SK-N-SH (cell line): ENCODE measurements around the gene TMEM9. TPM values are rescaled to one million over a fixed set of nuclear protein-coding genes. Genes with fewer than 3 reads are reported as not detected.

Source experiments
- CTCF ChIA-PET: fragments of 300-600, 350-600 bp; formaldehyde crosslinking; extraction: SDS; loops from one replicate; lab custom pipeline; 2021; lab: Yijun Ruan, JAX
- POLR2A ChIA-PET: fragments of 350-600 bp; sonication (Branson Sonifier 250); formaldehyde crosslinking; extraction: SDS; loops from one replicate; lab custom pipeline; 2020; ENCODE audit warnings: antibody characterized with exemption, inconsistent platforms; lab: Yijun Ruan, JAX
- DNase-seq: peaks from one replicate; pipeline ENCODE4 v3.0.0; 2012
- H2AFZ ChIP-seq: fragments of 200-600 bp; sonication (generic); 2 replicates; pipeline ENCODE4 v1.8.1; 2016; ENCODE audit warnings: antibody characterized with exemption, mild to moderate bottlenecking, low read depth
- H3F3A ChIP-seq: fragments of 200-600 bp; sonication (generic); replicated peaks from 2 replicates; pipeline ENCODE3; 2016; ENCODE audit warnings: antibody characterized with exemption, mild to moderate bottlenecking; ENCODE audit not compliant: insufficient read depth
- H3K27ac ChIP-seq, 2 experiments: fragments of 200-500 bp in 1 of 2; fragments of 200-600 bp in 1 of 2; sonication (Bioruptor generic) in 1 of 2; sonication (generic), shearing (Covaris generic) in 1 of 2; 2 replicates each; pipeline versions ENCODE4 v1.5.1 to v1.6.1; 2014 to 2016; ENCODE audit warnings: low read depth in 2 of 2, inconsistent platforms in 1 of 2, low read length in 1 of 2, mild to moderate bottlenecking in 1 of 2, mixed read lengths in 1 of 2
- H3K27me3 ChIP-seq: fragments of 200-600 bp; sonication (generic), shearing (Covaris generic); 2 replicates; pipeline ENCODE4 v1.6.1; 2016; ENCODE audit warnings: mixed run types; ENCODE audit not compliant: insufficient read depth
- H3K36me3 ChIP-seq, 2 experiments: fragments of 200-500 bp in 1 of 2; fragments of 200-600 bp in 1 of 2; sonication (Bioruptor generic) in 1 of 2; sonication (generic) in 1 of 2; replicated peaks in 1 of 2; 2 replicates each; pipeline versions ENCODE3 to v1.5.1; 2014 to 2016; ENCODE audit warnings: low read length in 1 of 2, mild to moderate bottlenecking in 1 of 2; ENCODE audit not compliant: insufficient read depth in 2 of 2, control insufficient read depth in 1 of 2
- H3K4me1 ChIP-seq, 2 experiments: fragments of 200-500 bp in 1 of 2; fragments of 200-600 bp in 1 of 2; sonication (Bioruptor generic) in 1 of 2; sonication (generic), shearing (Covaris generic) in 1 of 2; 2 replicates each; pipeline versions ENCODE4 v1.5.1 to v1.6.1; 2014 to 2016; ENCODE audit warnings: low read depth in 1 of 2, low read length in 1 of 2, mixed run types in 1 of 2; ENCODE audit not compliant: insufficient read depth in 2 of 2, control insufficient read depth in 1 of 2
- H3K4me2 ChIP-seq: fragments of 200-600 bp; sonication (generic), shearing (Covaris generic); 2 replicates; pipeline ENCODE4 v1.6.1; 2017; ENCODE audit warnings: mixed run types
- H3K4me3 ChIP-seq, 2 experiments: fragments of 200-500 bp in 1 of 2; fragments of 200-600 bp in 1 of 2; sonication (Bioruptor generic) in 1 of 2; sonication (generic), shearing (Covaris generic) in 1 of 2; 2 replicates each; pipeline versions ENCODE4 v1.5.1 to v1.8.1; 2014 to 2016; ENCODE audit warnings: low read depth in 2 of 2, inconsistent platforms in 1 of 2, low read length in 1 of 2, mild to moderate bottlenecking in 1 of 2, mixed read lengths in 1 of 2, moderate library complexity in 1 of 2
- H3K79me2 ChIP-seq: fragments of 200-600 bp; sonication (generic); 2 replicates; pipeline ENCODE4 v1.8.1; 2017; ENCODE audit warnings: mild to moderate bottlenecking; ENCODE audit not compliant: insufficient read depth
- H3K9ac ChIP-seq: fragments of 200-600 bp; sonication (generic); 2 replicates; pipeline ENCODE4 v1.6.1; 2017; ENCODE audit warnings: mixed run types
- H3K9me2 ChIP-seq: fragments of 200-600 bp; sonication (generic); 2 replicates; pipeline ENCODE4 v1.6.1; 2017; ENCODE audit warnings: mixed run types
- H3K9me3 ChIP-seq: fragments of 200-600 bp; sonication (generic); 2 replicates; pipeline ENCODE4 v1.6.1; 2017; ENCODE audit warnings: mixed run types, mild to moderate bottlenecking, moderate library complexity
- H4K20me1 ChIP-seq: fragments of 200-600 bp; sonication (generic); 2 replicates; pipeline ENCODE4 v1.6.1; 2017; ENCODE audit warnings: mild to moderate bottlenecking, mixed run types; ENCODE audit not compliant: insufficient read depth
- CHD2 ChIP-seq: fragments of 150-350 bp; IDR thresholded peaks from 2 replicates; pipeline ENCODE4 v1.6.1; 2018; ENCODE audit warnings: low read length; ENCODE audit not compliant: partially characterized antibody
- ELF1 ChIP-seq: IDR thresholded peaks from 2 replicates; pipeline ENCODE4 v1.4.0; 2012
- EZH2phosphoT487 ChIP-seq: fragments of 200-600 bp; sonication (generic); IDR thresholded peaks from 2 replicates; pipeline ENCODE4 v1.6.1; 2017; ENCODE audit warnings: low read depth, mixed run types, mild to moderate bottlenecking, antibody characterized with exemption, moderate library complexity, borderline replicate concordance
- FOXJ3 ChIP-seq: sonication (generic); formaldehyde crosslinking; IDR thresholded peaks from 2 replicates; pipeline ENCODE4 v1.5.1; 2020; ENCODE audit warnings: mild to moderate bottlenecking, missing genetic modification reagents
- GABPA ChIP-seq: IDR thresholded peaks from 2 replicates; pipeline ENCODE4 v1.4.0; 2012; ENCODE audit warnings: low read depth, mild to moderate bottlenecking
- GATA2 ChIP-seq: sonication (generic); formaldehyde crosslinking; IDR thresholded peaks from 2 replicates; pipeline ENCODE4 v1.5.0; 2020; ENCODE audit warnings: mild to moderate bottlenecking, missing genetic modification reagents
- IRF3 ChIP-seq: fragments of 150-350 bp; IDR thresholded peaks from 2 replicates; pipeline ENCODE4 v1.6.1; 2016; ENCODE audit warnings: mild to moderate bottlenecking, low read depth, low read length
- MXI1 ChIP-seq: IDR thresholded peaks from 2 replicates; pipeline ENCODE4 v1.6.1; 2012; ENCODE audit warnings: mild to moderate bottlenecking, low read depth, low read length, improper control_type of control experiment
- NFIC ChIP-seq: IDR thresholded peaks from 2 replicates; pipeline ENCODE4 v1.4.0; 2012; ENCODE audit warnings: borderline replicate concordance
- NRF1 ChIP-seq: IDR thresholded peaks from 2 replicates; pipeline ENCODE4 v1.6.1; 2012; ENCODE audit warnings: low read depth, mild to moderate bottlenecking, low read length
- POLR2AphosphoS5 ChIP-seq: IDR thresholded peaks from 2 replicates; pipeline ENCODE4 v1.6.1; 2012; ENCODE audit warnings: low read depth, low read length
- RCOR1 ChIP-seq: fragments of 150-350 bp; IDR thresholded peaks from 2 replicates; pipeline ENCODE4 v1.6.1; 2017; ENCODE audit warnings: antibody characterized with exemption, low read length
- RFX5 ChIP-seq: IDR thresholded peaks from 2 replicates; pipeline ENCODE4 v1.6.1; 2012; ENCODE audit warnings: mild to moderate bottlenecking, improper control_type of control experiment, low read length
- RXRA ChIP-seq: IDR thresholded peaks from 2 replicates; pipeline ENCODE4 v1.4.0; 2012; ENCODE audit warnings: low read depth, mild to moderate bottlenecking, borderline replicate concordance
- SIN3A ChIP-seq: IDR thresholded peaks from 2 replicates; pipeline ENCODE4 v1.6.1; 2012; ENCODE audit warnings: low read depth, mild to moderate bottlenecking, low read length, moderate library complexity, borderline replicate concordance
- SMC3 ChIP-seq: IDR thresholded peaks from 2 replicates; pipeline ENCODE4 v1.6.1; 2012; ENCODE audit warnings: low read depth, low read length, improper control_type of control experiment
- TAF1 ChIP-seq: IDR thresholded peaks from 2 replicates; pipeline ENCODE4 v1.6.1; 2012; ENCODE audit warnings: low read depth, mild to moderate bottlenecking, low read length, moderate library complexity, borderline replicate concordance
- TCF12 ChIP-seq: IDR thresholded peaks from 2 replicates; pipeline ENCODE4 v1.4.0; 2012
- USF1 ChIP-seq: IDR thresholded peaks from 2 replicates; pipeline ENCODE4 v1.4.0; 2012; ENCODE audit warnings: low read depth, borderline replicate concordance
- USF2 ChIP-seq: fragments of 150-350 bp; IDR thresholded peaks from 2 replicates; pipeline ENCODE4 v1.6.1; 2017; ENCODE audit warnings: antibody characterized with exemption, low read length, low read depth, borderline replicate concordance
- ZBTB33 ChIP-seq: IDR thresholded peaks from 2 replicates; pipeline ENCODE4 v1.4.0; 2012; ENCODE audit warnings: low read depth, borderline replicate concordance
- WGBS: methylation state at CpG from one replicate; pipeline ENCODE4 v1.1.6; 2017; ENCODE audit warnings: low lambda C conversion rate; 5-methylcytosine and 5-hydroxymethylcytosine counted together
- polyA plus RNA-seq, 3 experiments: library from polyadenylated mRNA; depleted of rRNA; stranded (reverse); fragments of >200 nt; gene quantifications; 2 replicates each; pipeline ENCODE4 v1.2.3, GENCODE V29; 2012

TMEM9 gene
- polyA plus RNA-seq, 1 of the 3 experiments (the other 2 are of a cell fraction) = 126 TPM

GRCh38 chr1:201139306-201139705, 15.0 kb downstream of the TMEM9 start:
- Histone ChIP-seq H4K20me1 (peaks cover 9% of the 10 kb centered on the region; the same call in 1 of the 2 replicates), H3K9me2 (no peaks in the 10 kb centered on the region), H3K9ac (no peak overlapping the region), H3K27me3 (no peaks in the 10 kb centered on the region), H3K4me1 (peaks cover 19 to 32% of the 10 kb centered on the region in 2 experiments; a peak in 2 of 4 replicates), H2AFZ (no peak overlapping the region), H3K79me2 (no peaks in the 10 kb centered on the region), H3K4me2 (no peak overlapping the region), H3K27ac (no peak overlapping the region; a peak in 1 of 4 replicates), H3K4me3 (no peak overlapping the region), H3K36me3 (peaks cover 17 to 82% of the 10 kb centered on the region in 2 experiments), H3F3A (peaks cover 19% of the 10 kb centered on the region), H3K9me3 (no peaks in the 10 kb centered on the region)
- ChIA-PET CTCF (interaction anchor here (1.3 kb wide), 1 partner anchor 373 kb away, joined by 3 read pairs; no protein-coding TSS in a partner anchor), POLR2A (no interaction called here)
- DNase-seq = no peak
- 93% methylated on average over 5 of the region's 5 CpGs for WGBS
- TF ChIP-seq RXRA = no peak
- TF ChIP-seq ELF1 = no peak
- TF ChIP-seq MXI1 = no peak

GRCh38 chr1:201138311-201138840, 15.9 kb downstream of the TMEM9 start:
- no peak overlapping the region for H3K4me3 ChIP-seq
- no peaks in the 10 kb centered on the region for H3K79me2 ChIP-seq
- H3K9ac ChIP-seq = no peak overlapping the region
- no peaks in the 10 kb centered on the region for H3K9me3 ChIP-seq
- H3K27me3 ChIP-seq = no peaks in the 10 kb centered on the region
- H3K4me1 ChIP-seq = peaks cover 19 to 25% of the 10 kb centered on the region in 2 experiments; a peak in 2 of 4 replicates
- peak overlapping the region in 1 of 2 experiments; percentile 76; a peak in 1 of 4 replicates for H3K27ac ChIP-seq
- H3K4me2 ChIP-seq = peak overlapping the region; percentile 44; the same call in 1 of the 2 replicates
- POLR2A ChIA-PET = interaction anchor here (0.9 kb wide), 1 partner anchor 16 kb away, joined by 3 read pairs; the partner anchor contains the start of gene TMEM9
- TF ChIP-seq RCOR1 (no peak), ZBTB33 (no peak), SMC3 (no peak), TCF12 (no peak), ELF1 (no peak), EZH2phosphoT487 (no peak), NFIC (no peak), GABPA (no peak), CHD2 (no peak), NRF1 (no peak), USF1 (no peak), RFX5 (no peak), POLR2AphosphoS5 (no peak), FOXJ3 (no peak), IRF3 (no peak), TAF1 (no peak), MXI1 (no peak), GATA2 (CRISPR knock-in tag) (no peak), USF2 (no peak), SIN3A (no peak)
- 97% methylated on average over 4 of the region's 6 CpGs for WGBS
- peaks cover 9% of the 10 kb centered on the region; the same call in 1 of the 2 replicates for H4K20me1 ChIP-seq
- no peaks in the 10 kb centered on the region for H3K9me2 ChIP-seq
- H2AFZ ChIP-seq = no peak overlapping the region
- CTCF ChIA-PET = interaction anchor here (0.8 to 1.3 kb wide), 4 partner anchors 14 to 374 kb away, joined by 3 to 4 read pairs (median 3); partner anchors contain the start of gene TMEM9
- DNase-seq = no peak
- peaks cover 19% of the 10 kb centered on the region for H3F3A ChIP-seq
- H3K36me3 ChIP-seq = peaks cover 11 to 75% of the 10 kb centered on the region in 2 experiments
